H54 (cell line): ENCODE measurements around the gene RAD52.
"Not testable (repeated sequence)": the region's sequence is repeated elsewhere in the genome, so short reads cannot be mapped to it uniquely, and the experiment has no call there.

Experiments used
- DNase-seq: peaks from one replicate; pipeline ENCODE4 v3.0.0; 2011; ENCODE audit warnings: low spot score, mixed read lengths; ENCODE audit not compliant: insufficient read length
- FAIRE-seq: peaks from 3 replicates; lab custom pipeline; 2011; peaks lifted over from hg19 to GRCh38; lab: Jason Lieb, UNC
- POLR2A ChIP-seq: IDR thresholded peaks from 2 replicates; pipeline ENCODE4 v1.6.1; 2011; ENCODE audit warnings: low read depth, mild to moderate bottlenecking, low read length

The RAD52 gene

DNA sequence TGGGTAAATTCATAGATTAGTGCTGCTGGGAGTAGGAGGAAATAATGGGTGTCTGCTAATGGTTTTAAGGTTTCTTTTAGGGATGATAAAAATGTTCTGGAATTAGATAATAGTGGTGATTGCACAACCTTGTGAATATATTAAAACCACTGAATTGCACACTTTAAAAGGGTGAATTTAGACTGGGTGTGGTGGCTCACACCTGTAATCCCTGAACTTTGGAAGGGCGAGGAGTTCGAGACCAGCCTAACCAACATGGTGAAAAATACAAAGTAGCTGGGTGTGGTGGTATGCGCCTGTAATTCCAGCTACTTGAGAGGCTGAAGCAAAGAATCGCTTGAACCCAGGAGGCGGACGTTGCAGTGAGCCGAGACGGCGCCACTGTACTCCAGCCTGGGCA is 1.3 kb downstream of the RAD52 start:
- TF ChIP-seq POLR2A, result no peak
- FAIRE-seq (no peak), DNase-seq (no peak)

DNA sequence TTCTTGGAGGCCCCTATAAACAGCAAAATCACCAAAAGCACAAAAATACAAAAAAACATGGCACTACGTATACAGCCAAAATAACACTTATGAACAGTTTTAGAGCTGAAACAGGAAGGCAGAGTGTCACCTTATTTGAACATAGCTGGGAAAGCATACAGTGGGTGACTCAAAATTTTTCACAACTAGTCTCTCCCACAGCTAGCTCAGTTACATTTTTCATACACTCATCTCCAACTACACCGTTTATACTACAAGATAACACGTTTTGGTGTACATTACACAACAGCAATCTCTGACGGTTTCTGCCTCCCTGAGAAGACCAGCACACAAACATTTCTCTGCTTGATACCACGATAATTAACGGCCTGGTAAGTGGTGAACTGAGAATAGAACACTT is 2.9 kb downstream of the RAD52 start:
- TF ChIP-seq POLR2A, result no peak
- FAIRE-seq (no peak), DNase-seq (no peak)

DNA sequence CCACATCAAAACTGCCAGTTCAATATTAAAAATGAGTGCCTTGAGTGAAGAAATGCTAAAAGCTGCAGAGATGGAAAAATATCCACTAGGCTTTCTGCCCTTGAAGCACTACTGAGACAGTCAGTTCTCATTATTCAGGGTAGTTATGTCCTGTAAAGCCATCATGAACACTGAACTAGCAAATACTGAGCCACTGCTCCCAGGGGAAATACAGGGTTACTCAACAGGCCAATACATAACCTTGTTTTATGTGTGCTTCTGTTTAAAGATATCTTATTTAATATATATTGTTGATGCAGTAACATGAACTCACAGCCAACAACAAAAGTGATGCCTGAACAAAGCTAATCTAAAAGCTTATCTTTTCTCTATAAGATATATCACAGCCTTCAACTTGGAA is 3.3 kb downstream of the RAD52 start:
- no peak for TF ChIP-seq POLR2A
- DNase-seq (no peak), FAIRE-seq (no peak)

DNA sequence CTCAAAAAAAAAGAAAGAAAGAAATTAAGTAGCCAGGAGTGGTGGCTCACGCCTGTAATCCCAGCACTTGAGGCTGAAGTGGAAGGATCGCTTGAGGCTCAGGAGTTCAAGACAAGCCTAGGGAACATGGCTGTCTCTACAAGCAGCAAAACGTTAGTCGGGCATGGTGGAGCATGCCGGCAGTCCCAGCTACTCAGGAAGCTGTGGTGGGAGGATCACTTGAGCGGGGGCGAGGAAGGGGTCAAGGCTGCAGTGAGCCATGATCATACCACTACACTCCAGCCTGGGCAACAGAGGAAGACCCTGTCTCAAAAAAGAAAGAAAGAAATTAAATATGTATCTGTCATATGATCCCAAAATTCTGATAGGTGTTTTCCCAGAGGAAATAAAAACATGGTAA is 5.3 kb downstream of the RAD52 start:
- FAIRE-seq (no peak), DNase-seq (no peak)
- TF ChIP-seq POLR2A, result no peak

DNA sequence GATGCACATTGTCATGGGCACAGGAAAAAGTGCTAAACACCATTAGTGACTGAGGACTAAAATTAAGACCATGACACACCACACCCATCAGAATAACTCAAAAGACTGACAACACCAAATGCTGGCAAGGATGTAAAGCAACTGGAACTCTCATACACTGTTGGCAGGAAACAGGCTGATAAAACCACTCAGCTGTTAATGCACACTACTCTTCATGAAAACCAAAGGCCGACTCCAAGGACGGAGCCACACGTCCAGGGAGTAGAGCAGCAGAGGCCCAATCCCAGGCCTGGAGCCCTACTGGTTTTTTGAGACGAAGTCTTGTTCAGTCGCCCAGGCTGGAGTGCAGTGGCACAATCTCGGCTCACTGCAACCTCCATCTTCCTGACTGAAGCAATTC is 6.4 kb downstream of the RAD52 start:
- DNase-seq (no peak), FAIRE-seq (no peak)
- TF ChIP-seq POLR2A, result no peak

DNA sequence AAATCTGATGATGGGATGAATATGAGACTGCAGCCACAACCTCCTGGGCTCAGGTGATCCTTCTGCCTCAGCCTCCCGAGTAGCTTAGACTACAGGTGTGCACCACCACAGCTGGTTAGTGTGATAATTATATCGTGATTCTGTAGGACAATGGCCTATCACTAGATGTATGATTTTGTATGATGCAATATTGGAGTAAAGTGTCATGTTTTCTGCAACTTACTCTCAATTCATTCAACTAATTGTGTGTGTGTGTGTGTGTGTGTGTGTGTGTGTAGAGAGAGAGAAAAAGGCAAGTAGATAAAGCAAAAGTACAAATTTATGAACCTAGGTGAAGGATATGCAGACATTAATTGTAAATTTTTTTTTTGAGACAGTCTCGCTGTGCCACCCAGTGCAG is 10.7 kb downstream of the RAD52 start:
- DNase-seq, result no peak
- TF ChIP-seq POLR2A, result no peak
- FAIRE-seq, result no peak

DNA sequence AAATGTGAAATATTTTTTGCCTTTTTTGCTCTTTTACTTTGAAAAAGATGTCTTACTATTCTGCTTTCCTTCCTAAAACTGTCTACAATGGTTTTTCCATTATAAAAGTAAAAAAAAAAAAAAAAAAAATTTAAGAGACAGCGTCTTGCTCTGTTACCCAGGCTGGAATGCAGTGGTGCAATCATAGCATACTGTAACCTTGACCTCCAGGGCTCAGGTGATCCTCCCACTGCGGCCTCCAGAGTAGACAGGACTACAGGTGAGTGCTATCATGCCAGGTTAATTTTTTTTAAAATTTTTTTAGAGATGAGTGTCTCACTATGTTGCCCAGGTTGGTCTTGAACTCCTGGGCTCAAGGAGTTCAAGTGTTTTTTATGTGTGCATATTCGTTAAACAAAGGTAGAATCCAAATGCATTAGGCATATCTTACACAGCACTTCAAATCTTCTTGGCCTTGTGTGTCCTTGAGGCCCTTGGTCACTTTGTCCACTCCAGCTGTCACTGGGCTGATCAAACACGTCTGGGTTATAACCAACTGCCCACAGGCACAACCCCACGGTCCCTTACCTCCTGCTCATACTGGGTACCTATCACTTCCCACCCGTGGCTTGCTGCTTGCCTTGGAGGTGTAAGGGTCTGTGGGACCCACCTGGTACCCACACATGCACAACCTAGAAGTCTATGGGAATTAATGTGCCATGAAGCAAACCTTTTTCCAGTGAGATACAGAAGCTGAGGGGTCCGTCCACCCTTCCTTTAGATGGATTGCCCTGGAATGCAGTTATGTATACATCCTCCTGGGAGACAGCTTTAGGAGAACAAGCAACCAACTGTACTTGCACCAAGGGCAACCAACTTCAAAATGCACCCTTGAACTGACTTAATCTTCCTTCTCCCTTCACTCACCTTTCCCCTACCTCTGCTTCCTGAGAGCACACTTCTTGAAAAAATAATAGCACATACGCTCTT is 12.8 kb downstream of the RAD52 start:
- no peak for TF ChIP-seq POLR2A
- DNase-seq, result no peak
- no peak for FAIRE-seq

DNA sequence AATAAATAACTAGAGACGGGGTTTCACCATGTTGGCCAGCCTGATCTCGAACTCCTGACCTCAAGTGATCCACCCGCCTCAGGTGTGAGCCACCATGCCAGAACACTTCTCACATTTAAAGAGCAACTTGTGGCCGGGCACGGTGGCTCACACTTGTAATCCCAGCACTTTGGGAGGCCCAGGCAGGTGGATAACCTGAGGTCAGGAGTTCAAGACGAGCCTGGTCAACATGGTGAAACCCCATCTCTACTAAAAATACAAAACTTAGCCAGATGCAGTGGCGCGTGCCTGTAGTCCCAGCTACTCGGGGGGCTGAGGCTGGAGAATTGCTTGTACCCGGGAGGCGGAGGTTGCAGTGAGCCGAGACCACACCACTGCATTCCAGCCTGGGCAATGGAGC is 13.6 kb downstream of the RAD52 start:
- DNase-seq, FAIRE-seq: not testable (repeated sequence)

DNA sequence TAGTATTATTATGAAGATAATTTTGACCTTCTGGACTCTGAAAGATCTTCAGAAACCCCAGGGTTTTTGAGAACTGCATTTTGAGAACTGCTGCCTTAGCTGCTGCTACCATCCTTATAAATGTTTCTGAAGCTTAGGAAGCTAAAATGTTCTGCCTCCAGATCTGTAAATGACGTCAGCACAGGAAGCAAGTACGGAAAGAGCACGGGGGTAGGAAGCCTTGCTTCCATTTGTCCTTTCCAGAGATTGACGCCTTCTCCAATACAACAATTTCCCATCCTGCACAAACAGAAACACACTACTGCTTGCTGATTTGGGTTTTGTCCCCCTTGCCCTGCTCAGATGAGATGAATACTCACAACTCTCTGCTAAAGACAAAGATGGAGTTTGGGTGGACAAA is 17.9 kb downstream of the RAD52 start:
- DNase-seq (no peak), FAIRE-seq (no peak)
- TF ChIP-seq POLR2A, result no peak

DNA sequence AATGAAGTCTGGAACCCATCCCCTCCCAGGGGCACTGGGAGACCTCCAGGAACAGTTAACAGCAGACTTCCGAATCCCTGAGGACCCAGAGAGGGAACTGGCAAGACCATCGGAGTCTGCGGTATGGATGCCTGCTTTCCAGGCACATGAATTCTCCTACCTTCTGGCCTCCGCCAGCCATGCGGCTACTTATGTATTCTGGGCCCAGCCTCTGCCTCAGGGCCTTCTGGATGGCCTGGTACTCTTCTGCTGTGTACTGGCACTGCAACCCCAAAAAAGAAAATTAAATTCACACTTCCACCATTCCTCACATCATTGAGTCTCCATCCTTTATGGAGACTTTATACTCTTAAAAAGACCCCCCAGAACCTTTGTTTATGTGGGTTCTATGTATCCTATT is 18.4 kb downstream of the RAD52 start:
- FAIRE-seq, result no peak

DNA sequence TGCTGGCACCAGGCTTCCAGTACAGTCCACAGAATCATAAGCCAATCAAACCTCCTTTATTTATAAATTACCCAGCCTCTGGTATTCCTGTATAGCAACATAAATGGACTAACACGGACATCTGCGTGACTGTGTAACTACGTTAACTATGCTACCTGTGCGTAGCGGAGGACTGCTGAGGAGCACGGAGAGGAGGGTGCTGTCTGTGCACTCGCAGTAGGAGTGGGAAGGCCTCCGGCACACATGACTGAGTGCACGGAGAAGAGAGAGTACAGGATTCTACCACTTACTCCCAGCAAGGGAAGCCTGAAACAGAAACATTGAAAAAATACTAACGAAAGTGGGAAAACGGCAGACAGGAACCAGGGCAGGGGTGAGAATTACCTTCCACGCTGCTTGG is 22.9 kb downstream of the RAD52 start:
- no peak for FAIRE-seq
- DNase-seq, result no peak
- TF ChIP-seq POLR2A, result no peak

More for the DNA sequence above, 18.4 kb downstream of the RAD52 start:
- TF ChIP-seq POLR2A, result no peak
- DNase-seq, result no peak

DNA sequence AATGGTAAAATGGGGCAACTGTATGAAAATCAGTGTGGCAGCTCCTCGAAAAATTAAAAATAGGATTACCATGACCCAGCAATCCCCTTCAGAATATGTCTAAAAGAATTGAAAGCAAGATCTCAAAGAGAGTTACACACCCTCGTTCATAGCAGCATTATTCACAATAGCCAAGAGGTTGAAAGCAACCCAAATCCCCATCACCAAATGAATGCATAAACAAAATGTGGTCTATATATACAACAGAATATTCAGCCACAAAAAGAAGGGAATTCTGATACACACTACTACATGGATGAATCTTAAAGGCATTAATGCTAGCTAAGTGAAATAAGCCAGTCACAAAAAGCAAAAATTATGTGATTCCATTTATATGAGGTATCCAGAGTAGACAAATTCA is 27.2 kb downstream of the RAD52 start:
- no peak for FAIRE-seq
- TF ChIP-seq POLR2A, result no peak
- DNase-seq, result no peak

DNA sequence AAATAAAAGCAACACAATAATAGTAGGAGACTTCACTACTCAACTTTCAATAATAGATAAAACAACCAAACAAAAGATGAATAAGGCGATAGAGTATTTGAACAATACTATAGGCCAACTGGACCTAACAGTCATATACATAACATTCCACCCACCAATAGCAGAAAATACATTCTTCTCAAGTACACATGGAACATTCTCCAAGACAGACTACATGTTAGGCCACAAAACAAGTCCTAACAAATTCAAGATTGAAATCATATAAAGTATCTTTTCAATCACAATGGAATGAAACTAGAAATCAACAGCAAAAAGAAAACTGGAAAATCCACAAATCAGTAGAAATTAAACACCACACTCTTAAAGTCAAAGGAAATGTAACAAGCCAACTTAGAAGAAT is 28.8 kb downstream of the RAD52 start:
- TF ChIP-seq POLR2A, result no peak
- FAIRE-seq, result no peak
- DNase-seq, result no peak

DNA sequence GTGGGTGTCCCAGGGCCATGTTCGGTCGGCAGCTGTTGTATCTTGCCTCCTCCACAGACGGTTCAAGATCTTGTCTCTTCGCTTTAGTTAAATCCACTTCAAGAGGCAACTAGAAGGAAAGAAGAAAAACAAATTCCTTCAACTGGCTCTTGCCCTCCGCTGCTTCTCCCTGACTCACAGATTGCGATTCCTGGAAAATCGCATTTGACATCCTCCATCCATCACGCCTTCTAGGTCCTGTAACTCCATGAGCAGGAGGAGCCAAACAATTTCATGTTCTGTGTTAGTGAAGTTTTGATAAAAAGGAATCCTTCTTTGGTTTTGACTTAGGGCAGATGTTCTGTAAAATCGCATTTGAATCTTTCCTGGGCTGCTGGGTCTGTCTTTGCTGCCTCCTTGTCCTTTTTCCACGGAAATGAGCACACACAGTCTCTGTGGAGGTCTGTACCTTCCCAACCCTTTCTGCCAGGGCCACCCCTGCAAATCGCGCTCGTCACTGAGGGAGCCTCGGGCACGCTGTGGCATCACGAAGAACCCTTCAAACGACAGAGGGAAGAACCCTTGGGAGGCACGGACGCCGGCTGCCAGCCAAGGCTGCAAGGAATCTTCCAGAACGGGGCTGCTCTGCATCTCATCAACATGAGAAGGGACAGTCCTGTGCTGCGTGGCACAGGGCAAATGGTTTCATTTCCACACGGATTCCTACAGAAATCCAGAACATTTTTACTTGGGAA is 32.6 kb downstream of the RAD52 start:
- TF ChIP-seq POLR2A, result no peak
- DNase-seq (no peak), FAIRE-seq (no peak)
